ENCODE results near the gene PCDHGC3. TPM values are rescaled to one million over a fixed set of nuclear protein-coding genes. Genes with fewer than 3 reads are reported as not detected.
"Not testable (repeated sequence)": the region's sequence is repeated elsewhere in the genome, so short reads cannot be mapped to it uniquely, and the experiment has no call there.

PCDHGC3 gene
- total RNA-seq, 1 experiment from 2014 or later = 2.9 TPM

- peaks cover 48% of the 10 kb centered on the region for H3K9me3 Mint-ChIP-seq (ENCODE audit: unreplicated experiment)
- POLR2A ChIA-PET = interaction anchor here (0.7 kb wide), 1 partner anchor 1261 kb away, joined by 3 read pairs; no protein-coding TSS in a partner anchor
- no peaks in the 10 kb centered on the region for H3K4me1 Mint-ChIP-seq (ENCODE audit: low read depth, unreplicated experiment)
- no peak overlapping the region for H3K4me3 ChIP-seq (ENCODE audit: low read depth, low read length)
- BruUV-seq (replicated peaks) = no TSS peak
- DNase-seq = no peak
- H3K36me3 ChIP-seq (ENCODE audit: control insufficient read depth, insufficient read depth, low read length) = no peaks in the 10 kb centered on the region
- H3K9me3 ChIP-seq = peaks cover 6% of the 10 kb centered on the region; the same call in 1 of the 2 replicates
- H3K36me3 Mint-ChIP-seq (ENCODE audit: insufficient read depth, unreplicated experiment) = peaks cover 7% of the 10 kb centered on the region
- intact Hi-C loops (cut with micrococcal nuclease; ENCODE audit: unreplicated experiment) = no loop called here
- H3K27me3 Mint-ChIP-seq (ENCODE audit: insufficient read depth, unreplicated experiment) = no peaks in the 10 kb centered on the region
- H3K27ac Mint-ChIP-seq (ENCODE audit: unreplicated experiment) = no peak overlapping the region
- CTCF ChIA-PET = no interaction called here
- TF ChIP-seq, protein P1, sequence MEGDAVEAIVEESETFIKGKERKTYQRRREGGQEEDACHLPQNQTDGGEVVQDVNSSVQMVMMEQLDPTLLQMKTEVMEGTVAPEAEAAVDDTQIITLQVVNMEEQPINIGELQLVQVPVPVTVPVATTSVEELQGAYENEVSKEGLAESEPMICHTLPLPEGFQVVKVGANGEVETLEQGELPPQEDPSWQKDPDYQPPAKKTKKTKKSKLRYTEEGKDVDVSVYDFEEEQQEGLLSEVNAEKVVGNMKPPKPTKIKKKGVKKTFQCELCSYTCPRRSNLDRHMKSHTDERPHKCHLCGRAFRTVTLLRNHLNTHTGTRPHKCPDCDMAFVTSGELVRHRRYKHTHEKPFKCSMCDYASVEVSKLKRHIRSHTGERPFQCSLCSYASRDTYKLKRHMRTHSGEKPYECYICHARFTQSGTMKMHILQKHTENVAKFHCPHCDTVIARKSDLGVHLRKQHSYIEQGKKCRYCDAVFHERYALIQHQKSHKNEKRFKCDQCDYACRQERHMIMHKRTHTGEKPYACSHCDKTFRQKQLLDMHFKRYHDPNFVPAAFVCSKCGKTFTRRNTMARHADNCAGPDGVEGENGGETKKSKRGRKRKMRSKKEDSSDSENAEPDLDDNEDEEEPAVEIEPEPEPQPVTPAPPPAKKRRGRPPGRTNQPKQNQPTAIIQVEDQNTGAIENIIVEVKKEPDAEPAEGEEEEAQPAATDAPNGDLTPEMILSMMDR (IDR thresholded peaks at IDR 0.05; ENCODE audit: insufficient read depth in 1 of 2, low read depth in 1 of 2, low read length in 1 of 2, severe bottlenecking in 1 of 2, unreplicated experiment in 1 of 2) = no peak
- H3K4me1 ChIP-seq = no peaks in the 10 kb centered on the region
- no peaks in the 10 kb centered on the region for H3K27me3 ChIP-seq (replicated peaks; ENCODE audit: control insufficient read depth, insufficient read depth, low read length)
- no peak overlapping the region for H3K4me3 Mint-ChIP-seq (ENCODE audit: unreplicated experiment)
These were observed 44.5 kb upstream of the PCDHGC3 start for GRCh38 chr5:141431286-141431685.

GRCh38 chr5:141432308-141432707 lies 43.5 kb upstream of the PCDHGC3 start:
- H3K4me3 Mint-ChIP-seq (ENCODE audit: unreplicated experiment); H3K36me3 Mint-ChIP-seq (ENCODE audit: insufficient read depth, unreplicated experiment); BruUV-seq (replicated peaks); H3K4me1 Mint-ChIP-seq (ENCODE audit: low read depth, unreplicated experiment); CTCF ChIA-PET; DNase-seq; H3K27me3 Mint-ChIP-seq (ENCODE audit: insufficient read depth, unreplicated experiment); H3K4me3 ChIP-seq (ENCODE audit: low read depth, low read length); H3K4me1 ChIP-seq; POLR2A ChIA-PET; H3K36me3 ChIP-seq (ENCODE audit: control insufficient read depth, insufficient read depth, low read length); H3K9me3 ChIP-seq; H3K27me3 ChIP-seq (replicated peaks; ENCODE audit: control insufficient read depth, insufficient read depth, low read length); intact Hi-C loops (cut with micrococcal nuclease; ENCODE audit: unreplicated experiment); H3K27ac Mint-ChIP-seq (ENCODE audit: unreplicated experiment): not testable (repeated sequence)
- H3K9me3 Mint-ChIP-seq (ENCODE audit: unreplicated experiment) = peaks cover 48% of the 10 kb centered on the region

DNA sequence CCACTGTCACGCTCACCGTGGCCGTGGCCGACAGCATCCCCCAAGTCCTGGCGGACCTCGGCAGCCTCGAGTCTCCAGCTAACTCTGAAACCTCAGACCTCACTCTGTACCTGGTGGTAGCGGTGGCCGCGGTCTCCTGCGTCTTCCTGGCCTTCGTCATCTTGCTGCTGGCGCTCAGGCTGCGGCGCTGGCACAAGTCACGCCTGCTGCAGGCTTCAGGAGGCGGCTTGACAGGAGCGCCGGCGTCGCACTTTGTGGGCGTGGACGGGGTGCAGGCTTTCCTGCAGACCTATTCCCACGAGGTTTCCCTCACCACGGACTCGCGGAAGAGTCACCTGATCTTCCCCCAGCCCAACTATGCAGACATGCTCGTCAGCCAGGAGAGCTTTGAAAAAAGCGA lies 43.0 kb upstream of the PCDHGC3 start:
- CTCF ChIA-PET; DNase-seq; H3K27ac Mint-ChIP-seq (ENCODE audit: unreplicated experiment); BruUV-seq (replicated peaks); H3K27me3 ChIP-seq (replicated peaks; ENCODE audit: control insufficient read depth, insufficient read depth, low read length); intact Hi-C loops (cut with micrococcal nuclease; ENCODE audit: unreplicated experiment); H3K4me1 ChIP-seq; H3K36me3 Mint-ChIP-seq (ENCODE audit: insufficient read depth, unreplicated experiment); H3K4me3 ChIP-seq (ENCODE audit: low read depth, low read length); H3K27me3 Mint-ChIP-seq (ENCODE audit: insufficient read depth, unreplicated experiment); H3K9me3 ChIP-seq; POLR2A ChIA-PET; H3K4me1 Mint-ChIP-seq (ENCODE audit: low read depth, unreplicated experiment); H3K4me3 Mint-ChIP-seq (ENCODE audit: unreplicated experiment); H3K36me3 ChIP-seq (ENCODE audit: control insufficient read depth, insufficient read depth, low read length): not testable (repeated sequence)
- peaks cover 48% of the 10 kb centered on the region for H3K9me3 Mint-ChIP-seq (ENCODE audit: unreplicated experiment)

DNA sequence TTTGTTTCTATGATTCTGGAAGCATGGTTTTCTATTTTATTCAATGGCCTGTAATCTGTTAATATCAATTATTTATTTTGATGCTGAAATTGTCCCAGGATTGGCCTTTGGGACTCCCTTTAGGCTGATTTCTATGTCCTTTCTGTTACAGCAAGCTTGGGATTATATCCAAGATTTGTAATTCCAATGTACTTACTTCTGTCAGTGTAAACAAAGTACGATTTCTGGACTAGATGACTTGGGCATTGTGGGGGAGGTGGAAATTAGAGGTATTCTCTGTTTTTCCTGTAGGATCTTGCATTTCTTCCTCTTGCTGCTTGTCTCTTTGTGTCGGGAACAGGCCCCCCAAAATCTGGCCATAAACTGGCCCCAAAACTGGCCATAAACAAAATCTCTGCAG lies 41.8 kb upstream of the PCDHGC3 start:
- Histone ChIP-seq H3K9me3 (0 out of 2 replicates have a peak, but pooled peaks cover 6% of the 10 kb centered on the region), H3K36me3 (ENCODE audit: control insufficient read depth, insufficient read depth, low read length) (no peaks in the 10 kb centered on the region), H3K4me3 (ENCODE audit: low read depth, low read length) (no peak overlapping the region), H3K4me1 (no peaks in the 10 kb centered on the region), H3K27me3 (replicated peaks; ENCODE audit: control insufficient read depth, insufficient read depth, low read length) (no peaks in the 10 kb centered on the region)
- no TSS peak for BruUV-seq (replicated peaks)
- Mint-ChIP-seq H3K4me3 (ENCODE audit: unreplicated experiment) (no peak overlapping the region), H3K27ac (ENCODE audit: unreplicated experiment) (no peak overlapping the region), H3K27me3 (ENCODE audit: insufficient read depth, unreplicated experiment) (no peaks in the 10 kb centered on the region), H3K4me1 (ENCODE audit: low read depth, unreplicated experiment) (no peaks in the 10 kb centered on the region), H3K36me3 (ENCODE audit: insufficient read depth, unreplicated experiment) (peaks cover 7% of the 10 kb centered on the region), H3K9me3 (ENCODE audit: unreplicated experiment) (peaks cover 40% of the 10 kb centered on the region)
- TF ChIP-seq, protein P1 (IDR thresholded peaks at IDR 0.05; ENCODE audit: insufficient read depth in 1 of 2, low read depth in 1 of 2, low read length in 1 of 2, severe bottlenecking in 1 of 2, unreplicated experiment in 1 of 2) = no peak
- POLR2A ChIA-PET = no interaction called here
- intact Hi-C loops (cut with micrococcal nuclease; ENCODE audit: unreplicated experiment) = no loop called here
- CTCF ChIA-PET = no interaction called here
- DNase-seq = no peak

All from Caco-2 (cell line).